AG04449 (cell line): ENCODE data around the gene GATA5.

Source experiments
- CTCF ChIA-PET: fragments of 350-600 bp; formaldehyde crosslinking; extraction: SDS; loops from one replicate; lab custom pipeline; 2021; ENCODE audit warnings: antibody characterized with exemption; lab: Yijun Ruan, JAX
- POLR2A ChIA-PET: fragments of 400-600, 350-600 bp; formaldehyde crosslinking; extraction: SDS; loops from one replicate; lab custom pipeline; 2020; ENCODE audit warnings: antibody characterized with exemption, inconsistent platforms; lab: Yijun Ruan, JAX
- DNase-seq: peaks from one replicate; pipeline ENCODE4 v3.0.0-alpha.2; 2010; ENCODE audit warnings: low read depth, low spot score
- H3K4me3 ChIP-seq: 2 replicates; pipeline ENCODE4 v1.5.1; 2011; ENCODE audit warnings: low read depth, mild to moderate bottlenecking, control low read depth, low read length
- TF ChIP-seq, protein P1 (sequence below): IDR thresholded peaks from one replicate; pipeline ENCODE4 v1.5.1; 2011; ENCODE audit warnings: mild to moderate bottlenecking, moderate library complexity, low read length, control low read depth, inconsistent platforms; ENCODE audit not compliant: insufficient read depth; ENCODE audit errors: missing control alignments

The GATA5 gene

DNA sequence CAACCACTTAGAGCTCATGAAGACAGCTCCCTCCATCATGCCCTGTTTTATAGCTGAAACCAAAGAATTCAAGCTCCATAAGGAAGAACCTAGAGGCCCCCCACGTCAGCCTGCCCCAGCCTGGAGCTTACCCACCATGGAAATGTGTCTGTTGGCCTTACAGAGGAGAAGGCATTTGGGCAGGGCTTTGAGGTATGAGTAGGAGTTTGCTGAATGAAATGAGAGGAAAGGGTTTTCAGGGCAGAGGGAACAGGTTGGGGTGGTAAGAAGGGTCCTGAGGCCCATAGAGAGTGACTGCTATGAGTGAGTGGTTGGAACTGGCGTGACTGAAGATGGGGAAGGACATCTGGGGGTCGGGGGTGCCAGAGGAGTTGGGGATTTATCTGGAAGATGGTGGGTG, 12.7 kb upstream of the GATA5 start:
- ChIA-PET POLR2A (no interaction called here), CTCF (interaction anchor here (1.3 kb wide), 1 partner anchor 11 kb away, joined by 7 read pairs; no protein-coding TSS in a partner anchor)
- no peak overlapping the region for H3K4me3 ChIP-seq
- TF ChIP-seq, protein P1, sequence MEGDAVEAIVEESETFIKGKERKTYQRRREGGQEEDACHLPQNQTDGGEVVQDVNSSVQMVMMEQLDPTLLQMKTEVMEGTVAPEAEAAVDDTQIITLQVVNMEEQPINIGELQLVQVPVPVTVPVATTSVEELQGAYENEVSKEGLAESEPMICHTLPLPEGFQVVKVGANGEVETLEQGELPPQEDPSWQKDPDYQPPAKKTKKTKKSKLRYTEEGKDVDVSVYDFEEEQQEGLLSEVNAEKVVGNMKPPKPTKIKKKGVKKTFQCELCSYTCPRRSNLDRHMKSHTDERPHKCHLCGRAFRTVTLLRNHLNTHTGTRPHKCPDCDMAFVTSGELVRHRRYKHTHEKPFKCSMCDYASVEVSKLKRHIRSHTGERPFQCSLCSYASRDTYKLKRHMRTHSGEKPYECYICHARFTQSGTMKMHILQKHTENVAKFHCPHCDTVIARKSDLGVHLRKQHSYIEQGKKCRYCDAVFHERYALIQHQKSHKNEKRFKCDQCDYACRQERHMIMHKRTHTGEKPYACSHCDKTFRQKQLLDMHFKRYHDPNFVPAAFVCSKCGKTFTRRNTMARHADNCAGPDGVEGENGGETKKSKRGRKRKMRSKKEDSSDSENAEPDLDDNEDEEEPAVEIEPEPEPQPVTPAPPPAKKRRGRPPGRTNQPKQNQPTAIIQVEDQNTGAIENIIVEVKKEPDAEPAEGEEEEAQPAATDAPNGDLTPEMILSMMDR: no peak
- DNase-seq: no peak

DNA sequence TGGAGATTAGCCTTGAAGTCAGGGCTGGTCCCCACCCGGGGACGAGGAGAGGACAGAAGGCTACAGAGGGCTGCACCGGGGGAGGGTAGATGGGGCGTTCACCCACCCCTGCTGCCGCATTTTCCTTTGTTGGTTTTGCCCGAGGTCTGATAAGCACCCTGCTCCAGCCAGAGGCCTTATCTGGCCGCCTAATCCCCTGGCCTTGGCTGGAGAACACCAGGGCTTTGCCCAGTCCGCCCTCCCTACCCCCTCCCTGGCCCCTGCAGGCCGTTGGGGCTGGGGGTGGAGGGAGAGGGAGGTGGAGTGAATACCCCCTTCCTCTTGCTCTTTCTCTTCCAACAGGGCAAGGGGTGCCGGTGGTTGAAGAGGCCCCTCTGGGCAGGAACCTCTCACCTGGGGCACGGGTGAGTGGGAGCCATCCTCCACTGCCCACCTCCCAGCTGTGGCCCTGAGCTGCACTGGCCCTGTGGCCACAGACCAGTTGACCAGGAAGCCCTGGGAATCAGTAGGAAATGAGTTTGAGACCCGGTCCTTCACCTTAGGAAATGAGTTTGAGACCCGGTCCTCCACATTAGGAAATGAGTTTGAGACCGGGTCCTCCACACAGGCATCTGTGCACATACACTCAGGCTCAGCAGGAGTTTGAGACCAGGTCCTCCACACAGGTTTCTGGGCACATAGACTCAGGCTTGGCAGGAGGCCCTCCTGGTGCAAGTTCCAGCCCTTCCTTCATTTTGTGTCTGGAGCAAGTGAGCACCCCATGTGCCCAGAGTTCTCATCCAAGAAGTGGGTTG, 12.0 kb upstream of the GATA5 start:
- CTCF ChIA-PET: interaction anchor here (1.3 kb wide), 1 partner anchor 12 kb away, joined by 7 read pairs; no protein-coding TSS in a partner anchor

DNA sequence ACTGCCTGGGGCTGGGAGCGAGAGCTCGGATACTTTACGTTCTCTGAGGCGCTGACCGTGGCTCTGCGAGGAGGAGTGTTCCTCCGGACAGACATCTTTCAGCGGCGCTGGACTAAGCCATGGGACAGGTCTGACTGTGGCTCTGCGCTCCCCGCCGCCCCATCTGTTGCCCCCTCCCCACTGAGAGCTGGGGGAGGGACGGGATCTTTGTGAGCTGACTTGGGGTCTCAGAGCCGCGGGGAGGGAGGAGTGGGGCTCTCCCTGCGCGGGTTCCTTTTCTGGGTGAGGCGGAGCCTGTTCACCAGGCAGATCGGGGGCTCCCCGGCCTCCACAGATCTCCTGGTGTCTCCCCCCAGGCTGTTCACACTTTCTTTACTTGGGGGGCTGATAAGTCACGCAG, 11.3 kb upstream of the GATA5 start:
- ChIA-PET POLR2A (no interaction called here), CTCF (no interaction called here)
- no peak for DNase-seq
- TF ChIP-seq, protein P1: no peak
- no peak overlapping the region for H3K4me3 ChIP-seq

More for the DNA sequence above, 12.0 kb upstream of the GATA5 start:
- POLR2A ChIA-PET: no interaction called here
- no peak for DNase-seq
- H3K4me3 ChIP-seq: no peak overlapping the region
- TF ChIP-seq, protein P1: no peak

DNA sequence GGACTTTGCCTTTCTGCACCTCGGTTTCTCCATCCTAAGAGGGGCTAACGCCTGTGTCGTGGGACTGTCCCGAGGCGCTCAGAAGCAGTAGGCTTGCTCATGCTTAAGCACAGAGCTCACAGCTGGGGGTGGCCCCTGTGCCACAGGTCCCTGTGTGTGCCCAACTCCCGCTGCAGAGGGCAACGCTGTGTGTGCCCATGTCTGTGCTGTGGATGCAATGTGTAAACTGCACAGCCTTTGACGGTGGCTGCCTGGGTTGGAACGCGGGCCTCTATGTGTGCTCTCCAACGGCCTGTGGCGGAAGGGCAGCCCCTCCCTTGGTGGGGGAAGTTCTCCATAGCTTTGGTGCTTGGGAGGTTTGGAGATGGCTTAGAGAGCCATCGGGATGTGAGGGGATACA, 10.7 kb upstream of the GATA5 start:
- CTCF ChIA-PET: no interaction called here
- POLR2A ChIA-PET: no interaction called here
- no peak overlapping the region for H3K4me3 ChIP-seq
- TF ChIP-seq, protein P1: no peak
- DNase-seq: no peak

DNA sequence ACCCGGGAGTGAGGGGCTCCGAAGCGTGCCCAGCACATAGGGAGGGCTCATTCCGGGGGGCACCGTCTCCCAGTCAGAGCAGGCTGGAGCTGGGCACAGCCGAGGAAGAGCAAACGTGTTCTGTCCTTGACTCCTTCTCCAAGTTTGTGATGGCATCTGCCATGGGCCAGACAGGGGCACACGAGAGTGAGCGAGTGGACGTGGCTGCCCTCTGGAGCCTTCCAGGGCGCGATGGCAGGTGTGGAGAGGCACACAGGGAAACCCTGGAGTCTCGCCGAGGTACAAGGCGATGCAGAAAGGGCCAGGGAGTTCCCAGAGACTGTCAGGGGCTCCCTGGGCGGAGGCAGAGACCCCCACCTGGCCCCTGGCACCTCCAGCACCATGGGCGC, 9.9 kb upstream of the GATA5 start:
- H3K4me3 ChIP-seq: no peak overlapping the region
- CTCF ChIA-PET: no interaction called here
- DNase-seq: no peak
- TF ChIP-seq, protein P1: no peak
- POLR2A ChIA-PET: no interaction called here

DNA sequence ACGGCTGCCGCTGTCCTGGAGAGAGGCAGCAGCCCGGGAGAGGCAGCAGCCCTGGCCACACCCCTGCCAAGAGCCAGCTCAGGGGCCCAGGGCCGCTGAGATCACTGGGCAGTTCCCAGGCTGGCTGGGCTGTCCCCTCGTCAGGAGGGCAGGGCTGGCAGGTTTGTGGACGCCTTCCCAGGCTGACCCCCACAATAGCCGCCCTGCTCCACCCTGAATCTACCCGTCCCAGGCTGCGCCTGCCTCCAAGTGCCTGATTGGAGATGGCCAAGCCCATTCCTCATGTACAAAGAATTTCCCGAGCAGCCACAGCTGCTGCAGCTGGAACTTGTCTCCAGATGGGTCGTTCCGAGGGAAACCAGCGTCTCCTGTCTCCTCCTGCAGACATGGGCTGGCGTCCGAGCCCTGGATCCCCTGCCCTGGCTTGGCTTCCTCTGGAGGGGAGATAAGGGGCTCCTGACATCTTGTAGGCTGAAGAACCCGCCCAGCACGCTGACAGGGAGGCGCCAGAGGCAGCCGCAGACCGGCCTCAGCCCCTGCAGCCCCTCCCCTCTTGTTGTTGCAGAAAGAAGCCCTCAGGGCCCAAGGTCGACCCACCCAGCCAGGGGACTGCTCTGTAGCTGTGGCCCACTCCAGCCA, 9.4 kb upstream of the GATA5 start:
- no peak for DNase-seq
- H3K4me3 ChIP-seq: no peak overlapping the region
- POLR2A ChIA-PET: no interaction called here
- TF ChIP-seq, protein P1: no peak
- CTCF ChIA-PET: interaction anchor here (1.7 kb wide), 1 partner anchor 15 kb away, joined by 7 read pairs; no protein-coding TSS in a partner anchor
